ENCODE results near the gene SPECC1. TPM values are rescaled to one million over a fixed set of nuclear protein-coding genes. Genes with fewer than 3 reads are reported as not detected.

The SPECC1 gene
- total and polyA plus RNA-seq, 9 of the 15 experiments (the other 6 are each of a cell fraction or from before 2014, with no cell fraction given) = 2.4 to 19.6 (median 14.7) TPM

GRCh38 chr17:20142268-20142667, 133.1 kb downstream of the SPECC1 start:
- Histone ChIP-seq H3K4me3 (no peak overlapping the region), H3K4me2 (ENCODE audit: insufficient read depth, low read length) (no peak overlapping the region), H3K4me1 (replicated peaks in 1 of 2; ENCODE audit: control insufficient read depth in 2 of 2, insufficient read depth in 2 of 2, low read length in 2 of 2) (peaks cover 3 to 10% of the 10 kb centered on the region in 2 experiments; a peak in 4 of 5 replicates), H3K9ac (ENCODE audit: insufficient read depth in 1 of 2, low read depth in 2 of 2, low read length in 2 of 2) (no peak overlapping the region), H2AFZ (ENCODE audit: low read depth, low read length) (no peak overlapping the region), H3K79me2 (ENCODE audit: control insufficient read depth, insufficient read depth, low read length) (no peaks in the 10 kb centered on the region), H3K27me3 (ENCODE audit: control insufficient read depth in 2 of 2, insufficient read depth in 2 of 2, low read length in 2 of 2) (no peaks in the 10 kb centered on the region), H3K36me3 (ENCODE audit: control insufficient read depth, insufficient read depth, low read length) (no peaks in the 10 kb centered on the region), H3K9me1 (ENCODE audit: control insufficient read depth, insufficient read depth, low read length) (no peaks in the 10 kb centered on the region), H4K20me1 (replicated peaks; ENCODE audit: control insufficient read depth, insufficient read depth, low read length) (no peaks in the 10 kb centered on the region), H3K27ac (ENCODE audit: extremely low read depth, low read depth, low read length) (no peak overlapping the region), H3K9me3 (replicated peaks; ENCODE audit: control insufficient read depth, insufficient read depth, low read depth, low read length) (no peaks in the 10 kb centered on the region)
- ChIA-PET CTCF (ENCODE audit: low intra/inter-chr PET ratio) (no interaction called here), POLR2A (no interaction called here)
- no peak for ATAC-seq
- FAIRE-seq = no peak
- BruUV-seq (replicated peaks) = no TSS peak
- in situ Hi-C loops (cut with MboI) (no loop called here), intact Hi-C loops (cut with micrococcal nuclease) (no loop called here)
- DNase-seq (ENCODE audit: extremely low read depth in 1 of 4, low spot score in 3 of 4) = no peak
- WGBS (ENCODE audit: insufficient coverage, low coverage, missing lambda C conversion rate) = 88% methylated on average over 6 of the region's 6 CpGs
- no peak for TF ChIP-seq CTCFL (IDR thresholded peaks at IDR 0.05; ENCODE audit: borderline replicate concordance, insufficient read depth, low read depth, low read length, poor library complexity, severe bottlenecking)
- no peak for TF ChIP-seq ZBTB7A (IDR thresholded peaks at IDR 0.05; ENCODE audit: borderline replicate concordance, control insufficient read depth, low read depth, low read length)
- TF ChIP-seq TGIF2 (CRISPR knock-in tag; IDR thresholded peaks at IDR 0.05) = no peak
- TF ChIP-seq TRIM28 (IDR thresholded peaks at IDR 0.05) = no peak
- no peak for TF ChIP-seq CREBBP (IDR thresholded peaks at IDR 0.05; ENCODE audit: low read depth, low read length)
- no peak for TF ChIP-seq E2F1 (CRISPR knock-in tag; IDR thresholded peaks at IDR 0.05)
- no peak for TF ChIP-seq RERE (CRISPR knock-in tag; IDR thresholded peaks at IDR 0.05; ENCODE audit: borderline replicate concordance)
- no peak for TF ChIP-seq RB1 (IDR thresholded peaks at IDR 0.05; ENCODE audit: low read depth)
- no peak for TF ChIP-seq TSHZ1 (CRISPR knock-in tag; IDR thresholded peaks at IDR 0.05)
- TF ChIP-seq KHSRP (IDR thresholded peaks at IDR 0.05) = no peak
